Measurements from ENCODE around the gene OBP2A. TPM values are rescaled to one million over a fixed set of nuclear protein-coding genes. Genes with fewer than 3 reads are reported as not detected.

Gene OBP2A
- total and polyA plus RNA-seq, 2 donors (not counting 1 experiment from before 2014, with no cell fraction given): not detected

DNA sequence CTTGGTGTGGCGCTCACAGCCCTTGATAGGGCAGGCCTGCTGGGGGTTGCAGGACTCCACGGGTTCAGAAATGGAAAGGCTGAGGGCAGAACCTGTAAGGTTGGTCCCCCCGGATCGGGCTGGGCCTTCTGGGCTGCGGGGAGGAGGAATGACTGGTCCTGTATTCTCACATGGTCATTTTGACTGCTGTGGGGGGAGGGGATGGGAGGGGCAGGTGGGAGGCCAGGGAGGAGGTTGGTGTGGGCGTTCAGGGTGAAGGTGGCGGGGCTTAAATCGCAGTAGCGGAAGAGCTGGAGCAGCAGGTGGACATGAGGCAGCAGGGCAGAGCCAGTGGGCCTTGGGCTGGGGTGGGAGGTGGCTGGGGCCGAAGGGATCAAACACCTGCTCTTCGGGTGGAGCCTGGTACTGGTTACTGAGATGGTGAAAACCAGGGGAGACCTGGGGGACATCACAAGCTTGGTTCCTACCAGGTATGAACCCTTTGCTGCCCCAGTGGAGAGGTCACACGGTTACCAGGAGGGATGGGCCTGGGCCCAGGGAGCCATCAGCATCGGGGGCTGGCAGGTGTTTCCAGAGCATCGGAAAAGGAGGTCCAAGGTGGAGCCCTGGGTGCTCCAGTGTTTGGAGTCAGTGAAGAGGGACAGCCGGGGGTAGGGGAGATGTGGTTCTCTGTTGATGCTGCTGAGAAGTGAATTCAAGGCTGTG, 43.6 kb upstream of the OBP2A start:
- Histone ChIP-seq H3K4me2 (ENCODE audit: extremely low read depth, insufficient read depth, low read length) (no peak overlapping the region), H3K9me3 (ENCODE audit: control insufficient read depth, insufficient read depth, low read depth, low read length) (no peaks in the 10 kb centered on the region), H3K27ac (ENCODE audit: insufficient read depth, low read length) (no peak overlapping the region), H3K4me1 (ENCODE audit: control insufficient read depth, extremely low read depth, insufficient read depth, low read length) (peaks cover 6% of the 10 kb centered on the region), H2AFZ (ENCODE audit: low read length) (no peak overlapping the region), H3K27me3 (ENCODE audit: control insufficient read depth, insufficient read depth, low read length) (no peaks in the 10 kb centered on the region), H3K79me2 (ENCODE audit: control insufficient read depth, insufficient read depth, low read length) (peaks cover 13% of the 10 kb centered on the region), H3K36me3 (ENCODE audit: control insufficient read depth, insufficient read depth, low read length) (peaks cover 17% of the 10 kb centered on the region), H3K9ac (ENCODE audit: insufficient read depth, low read length) (no peak overlapping the region), H4K20me1 (ENCODE audit: control insufficient read depth, extremely low read depth, insufficient read depth, low read length) (no peaks in the 10 kb centered on the region), H3K4me3 (replicated peaks in 1 of 4; ENCODE audit: control extremely low read depth in 1 of 4, insufficient read depth in 1 of 4, low read depth in 3 of 4, low read length in 4 of 4) (peak overlapping the region in 1 of 4 experiments; percentile 84)
- TF ChIP-seq, protein P1, sequence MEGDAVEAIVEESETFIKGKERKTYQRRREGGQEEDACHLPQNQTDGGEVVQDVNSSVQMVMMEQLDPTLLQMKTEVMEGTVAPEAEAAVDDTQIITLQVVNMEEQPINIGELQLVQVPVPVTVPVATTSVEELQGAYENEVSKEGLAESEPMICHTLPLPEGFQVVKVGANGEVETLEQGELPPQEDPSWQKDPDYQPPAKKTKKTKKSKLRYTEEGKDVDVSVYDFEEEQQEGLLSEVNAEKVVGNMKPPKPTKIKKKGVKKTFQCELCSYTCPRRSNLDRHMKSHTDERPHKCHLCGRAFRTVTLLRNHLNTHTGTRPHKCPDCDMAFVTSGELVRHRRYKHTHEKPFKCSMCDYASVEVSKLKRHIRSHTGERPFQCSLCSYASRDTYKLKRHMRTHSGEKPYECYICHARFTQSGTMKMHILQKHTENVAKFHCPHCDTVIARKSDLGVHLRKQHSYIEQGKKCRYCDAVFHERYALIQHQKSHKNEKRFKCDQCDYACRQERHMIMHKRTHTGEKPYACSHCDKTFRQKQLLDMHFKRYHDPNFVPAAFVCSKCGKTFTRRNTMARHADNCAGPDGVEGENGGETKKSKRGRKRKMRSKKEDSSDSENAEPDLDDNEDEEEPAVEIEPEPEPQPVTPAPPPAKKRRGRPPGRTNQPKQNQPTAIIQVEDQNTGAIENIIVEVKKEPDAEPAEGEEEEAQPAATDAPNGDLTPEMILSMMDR (conservative IDR thresholded peaks at IDR 0.05 in 1 of 2, IDR thresholded peaks at IDR 0.05 in 1 of 2; ENCODE audit: low read depth in 1 of 2, low read length in 2 of 2): no peak
- no peak for TF ChIP-seq EZH2 (IDR thresholded peaks at IDR 0.05; ENCODE audit: low read length, missing control alignments)
- DNase-seq (ENCODE audit: low read depth in 2 of 2): no peak

- no peak overlapping the region for H3K4me2 ChIP-seq (ENCODE audit: extremely low read depth, insufficient read depth, low read length)
- DNase-seq (ENCODE audit: low read depth in 2 of 2): no peak
- H3K9ac ChIP-seq (ENCODE audit: insufficient read depth, low read length): no peak overlapping the region
- no peaks in the 10 kb centered on the region for H4K20me1 ChIP-seq (ENCODE audit: control insufficient read depth, extremely low read depth, insufficient read depth, low read length)
- TF ChIP-seq, protein P1 (conservative IDR thresholded peaks at IDR 0.05 in 1 of 2, IDR thresholded peaks at IDR 0.05 in 1 of 2; ENCODE audit: low read depth in 1 of 2, low read length in 2 of 2): no peak
- TF ChIP-seq EZH2 (IDR thresholded peaks at IDR 0.05; ENCODE audit: low read length, missing control alignments): no peak
- no peaks in the 10 kb centered on the region for H3K27me3 ChIP-seq (ENCODE audit: control insufficient read depth, insufficient read depth, low read length)
- H3K79me2 ChIP-seq (ENCODE audit: control insufficient read depth, insufficient read depth, low read length): peaks cover 13% of the 10 kb centered on the region
- H2AFZ ChIP-seq (ENCODE audit: low read length): no peak overlapping the region
- peaks cover 6% of the 10 kb centered on the region for H3K4me1 ChIP-seq (ENCODE audit: control insufficient read depth, extremely low read depth, insufficient read depth, low read length)
- no peaks in the 10 kb centered on the region for H3K9me3 ChIP-seq (ENCODE audit: control insufficient read depth, insufficient read depth, low read depth, low read length)
- H3K36me3 ChIP-seq (ENCODE audit: control insufficient read depth, insufficient read depth, low read length): peaks cover 17% of the 10 kb centered on the region
- no peak overlapping the region for H3K27ac ChIP-seq (ENCODE audit: insufficient read depth, low read length)
- H3K4me3 ChIP-seq (replicated peaks in 1 of 4; ENCODE audit: control extremely low read depth in 1 of 4, insufficient read depth in 1 of 4, low read depth in 3 of 4, low read length in 4 of 4): no peak overlapping the region
These were observed 43.0 kb upstream of the OBP2A start for GRCh38 chr9:135502873-135503321.

- Histone ChIP-seq H3K4me1 (ENCODE audit: control insufficient read depth, extremely low read depth, insufficient read depth, low read length) (peaks cover 6% of the 10 kb centered on the region), H3K27ac (ENCODE audit: insufficient read depth, low read length) (no peak overlapping the region), H3K27me3 (ENCODE audit: control insufficient read depth, insufficient read depth, low read length) (no peaks in the 10 kb centered on the region), H4K20me1 (ENCODE audit: control insufficient read depth, extremely low read depth, insufficient read depth, low read length) (no peaks in the 10 kb centered on the region), H3K36me3 (ENCODE audit: control insufficient read depth, insufficient read depth, low read length) (peaks cover 17% of the 10 kb centered on the region), H3K4me3 (replicated peaks in 1 of 4; ENCODE audit: control extremely low read depth in 1 of 4, insufficient read depth in 1 of 4, low read depth in 3 of 4, low read length in 4 of 4) (no peak overlapping the region), H3K4me2 (ENCODE audit: extremely low read depth, insufficient read depth, low read length) (no peak overlapping the region), H3K9ac (ENCODE audit: insufficient read depth, low read length) (no peak overlapping the region), H2AFZ (ENCODE audit: low read length) (no peak overlapping the region), H3K9me3 (ENCODE audit: control insufficient read depth, insufficient read depth, low read depth, low read length) (no peaks in the 10 kb centered on the region), H3K79me2 (ENCODE audit: control insufficient read depth, insufficient read depth, low read length) (peaks cover 13% of the 10 kb centered on the region)
- no peak for TF ChIP-seq EZH2 (IDR thresholded peaks at IDR 0.05; ENCODE audit: low read length, missing control alignments)
- TF ChIP-seq, protein P1 (conservative IDR thresholded peaks at IDR 0.05 in 1 of 2, IDR thresholded peaks at IDR 0.05 in 1 of 2; ENCODE audit: low read depth in 1 of 2, low read length in 2 of 2): no peak
- DNase-seq (ENCODE audit: low read depth in 2 of 2): no peak
These were observed 42.3 kb upstream of the OBP2A start for GRCh38 chr9:135503371-135504261.

Data from fibroblast of lung (primary cell).